Activated CD4-positive, alpha-beta T cell treated with anti-CD3 and anti-CD28 coated beads, Interleukin-2, amount 50 U/mL, for 24 hours (primary cell): ENCODE results near the gene GALNS.
"Not testable (repeated sequence)": the region's sequence is repeated elsewhere in the genome, so short reads cannot be mapped to it uniquely, and the experiment has no call there.

Experiments used
- DNase-seq, 2 donors: peaks; one replicate each; pipeline ENCODE4 v3.0.0-alpha.2; 2020; ENCODE audit warnings: low read depth in 1 of 2, low spot score in 1 of 2

GALNS gene

GRCh38 chr16:88889702-88890352, 33.1 kb upstream of the GALNS start:
- not testable (repeated sequence) for DNase-seq

- no peak for DNase-seq
Observed at GRCh38 chr16:88888461-88889387, 32.0 kb upstream of the GALNS start.

GRCh38 chr16:88888057-88888456, 31.3 kb upstream of the GALNS start:
- DNase-seq, result no peak

GRCh38 chr16:88886845-88887521, 30.2 kb upstream of the GALNS start:
- no peak for DNase-seq

GRCh38 chr16:88886420-88886844, 29.7 kb upstream of the GALNS start:
- DNase-seq, result no peak

GRCh38 chr16:88885693-88886280, 29.0 kb upstream of the GALNS start:
- DNase-seq, result no peak

- DNase-seq, result no peak
Observed at GRCh38 chr16:88884569-88885271, 28.0 kb upstream of the GALNS start.

- no peak for DNase-seq
Observed at GRCh38 chr16:88883946-88884345, 27.2 kb upstream of the GALNS start.

- DNase-seq, result no peak
Observed at GRCh38 chr16:88883117-88883895, 26.6 kb upstream of the GALNS start.

- DNase-seq, result no peak
Observed at GRCh38 chr16:88882358-88883030, 25.7 kb upstream of the GALNS start.

- no peak for DNase-seq
Observed at GRCh38 chr16:88881675-88882357, 25.1 kb upstream of the GALNS start.

GRCh38 chr16:88881007-88881615, 24.4 kb upstream of the GALNS start:
- DNase-seq, result no peak

GRCh38 chr16:88880226-88881006, 23.7 kb upstream of the GALNS start:
- DNase-seq, result no peak

- no peak for DNase-seq
Observed at GRCh38 chr16:88879788-88880055, 23.0 kb upstream of the GALNS start.

GRCh38 chr16:88878967-88879787, 22.4 kb upstream of the GALNS start:
- no peak for DNase-seq

GRCh38 chr16:88878356-88878755, 21.6 kb upstream of the GALNS start:
- no peak for DNase-seq
